GM21390 (cell line): ENCODE data around the gene MYO1G.

ENCODE experiments used
- ATAC-seq: cut with Tn5 transposase; IDR thresholded peaks from one replicate; pipeline ENCODE4 v1.9.1; 2021; ENCODE audit not compliant: unreplicated experiment

MYO1G gene

DNA sequence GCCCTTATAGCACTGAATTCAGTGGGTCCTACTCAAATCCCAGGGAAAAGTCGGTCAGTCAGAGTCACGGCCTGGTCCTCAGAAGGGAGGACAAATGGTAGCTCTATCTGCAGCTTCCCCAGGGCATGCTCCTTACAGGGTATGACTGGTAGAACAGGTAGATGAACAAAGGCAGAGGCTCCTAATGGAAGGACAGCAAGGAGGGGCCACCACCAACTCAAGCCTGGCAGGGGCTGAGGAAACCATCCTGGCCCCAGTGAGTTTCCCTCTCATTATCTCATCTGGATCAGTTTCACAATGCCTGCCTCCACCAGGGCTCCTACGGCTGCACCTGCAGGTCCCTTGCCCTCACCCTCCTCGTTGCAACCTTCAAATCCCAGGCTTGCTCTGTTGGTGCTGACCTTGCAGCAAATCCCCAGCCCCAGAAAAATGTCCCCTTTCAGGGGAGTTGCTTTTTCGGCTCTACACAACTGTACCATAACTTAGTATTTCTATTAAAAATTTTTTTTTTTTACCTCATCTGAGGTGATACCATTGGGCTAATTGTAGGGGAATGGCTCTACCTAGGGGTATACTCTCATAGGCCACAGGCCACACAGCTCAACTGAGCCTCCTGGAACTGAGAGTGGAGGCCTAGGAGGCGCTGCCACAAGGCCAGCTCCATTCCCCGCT lies 2.4 kb upstream of the MYO1G start:
- ATAC-seq: no peak

DNA sequence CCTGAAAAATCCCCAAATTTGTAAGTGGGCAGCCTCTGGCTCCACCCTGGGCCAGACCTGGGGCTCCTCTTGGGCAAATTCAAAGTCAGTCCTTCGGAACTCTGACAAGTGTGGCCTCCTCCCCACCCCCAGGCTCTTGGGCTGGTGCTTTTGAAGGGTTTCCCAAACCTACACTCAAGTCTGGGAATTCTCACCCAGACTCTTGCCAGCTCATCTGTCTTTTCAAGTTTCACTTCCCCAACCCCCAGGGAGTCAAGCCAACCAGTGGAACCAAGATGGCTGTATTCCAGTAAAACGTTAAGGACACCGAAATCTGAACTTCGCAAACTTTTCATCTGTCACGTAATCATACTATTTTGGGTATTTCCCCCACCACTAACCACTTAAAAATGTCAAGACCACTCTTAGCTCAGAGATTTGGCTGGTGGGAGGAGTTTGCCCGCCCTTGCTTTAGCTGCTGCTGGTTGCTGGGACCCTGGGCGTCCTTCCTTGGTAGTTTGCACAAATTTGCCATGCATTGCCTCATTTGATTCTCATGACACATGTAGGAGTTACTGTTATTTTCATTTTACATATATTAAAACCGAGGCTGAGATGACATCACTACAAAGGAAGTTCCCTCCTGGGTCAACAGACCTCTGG lies 1.7 kb upstream of the MYO1G start:
- peak; percentile 46 for ATAC-seq

DNA sequence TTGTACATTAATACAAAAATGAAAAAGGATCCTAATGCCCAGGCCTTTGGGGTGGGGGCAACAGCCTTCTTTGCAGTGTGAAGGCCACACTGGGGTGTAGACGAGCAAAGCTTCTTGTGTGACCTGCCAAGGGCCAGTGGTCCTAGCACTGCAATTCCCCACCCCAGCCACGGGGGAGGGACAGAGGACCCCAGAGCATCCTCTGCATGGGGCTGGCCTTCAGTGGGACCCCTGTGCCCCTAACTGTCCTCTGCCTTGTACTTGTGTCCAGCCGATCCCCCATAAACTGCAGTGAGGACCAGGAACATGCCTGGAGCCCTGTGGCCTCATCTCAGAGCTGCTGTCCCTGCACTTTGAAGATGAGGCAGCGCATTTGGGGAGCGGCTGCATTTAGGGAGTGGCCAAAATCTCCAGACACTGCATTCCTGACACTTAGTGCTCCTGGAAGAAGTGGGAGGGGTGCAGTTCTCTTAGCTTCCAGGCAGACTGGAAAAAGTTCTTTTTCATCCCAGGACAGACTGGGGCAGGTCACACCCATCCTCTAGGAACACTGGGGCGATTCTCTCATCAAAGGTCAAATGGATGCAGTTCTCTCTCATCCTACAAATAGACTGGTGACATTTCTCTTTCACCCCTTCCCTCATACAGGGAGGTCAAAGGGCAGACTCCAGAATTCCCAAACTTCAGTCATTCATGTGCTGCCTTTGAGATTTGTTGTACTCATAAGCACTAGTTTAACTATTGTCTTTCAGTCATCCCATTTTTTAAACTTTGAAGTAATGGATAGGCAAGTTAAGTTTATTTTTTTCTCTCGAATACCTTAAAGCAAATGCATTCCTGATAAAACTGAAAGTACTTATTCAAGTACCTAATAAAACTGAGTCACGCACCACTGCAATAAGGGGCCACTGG lies 922 bp upstream of the MYO1G start:
- no peak for ATAC-seq

DNA sequence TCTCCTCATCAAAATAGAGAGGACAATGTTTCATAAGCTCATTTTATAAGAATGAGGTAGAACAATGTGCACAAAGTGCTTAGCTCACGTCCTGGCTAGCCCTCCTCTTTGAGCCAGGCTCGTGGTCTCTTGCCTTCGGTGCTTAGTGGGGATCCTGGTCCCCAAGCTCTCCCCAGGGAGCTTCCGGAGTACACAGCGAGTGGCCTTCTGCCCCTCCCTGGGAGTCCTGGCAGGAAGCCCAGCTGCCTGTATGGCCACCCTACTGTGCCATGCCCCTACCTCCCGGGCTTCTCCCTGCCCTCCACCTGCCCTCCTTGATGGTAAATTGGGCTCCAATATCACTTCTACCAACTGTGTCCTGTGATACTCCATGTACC lies 868 bp downstream of the MYO1G start:
- no peak for ATAC-seq

DNA sequence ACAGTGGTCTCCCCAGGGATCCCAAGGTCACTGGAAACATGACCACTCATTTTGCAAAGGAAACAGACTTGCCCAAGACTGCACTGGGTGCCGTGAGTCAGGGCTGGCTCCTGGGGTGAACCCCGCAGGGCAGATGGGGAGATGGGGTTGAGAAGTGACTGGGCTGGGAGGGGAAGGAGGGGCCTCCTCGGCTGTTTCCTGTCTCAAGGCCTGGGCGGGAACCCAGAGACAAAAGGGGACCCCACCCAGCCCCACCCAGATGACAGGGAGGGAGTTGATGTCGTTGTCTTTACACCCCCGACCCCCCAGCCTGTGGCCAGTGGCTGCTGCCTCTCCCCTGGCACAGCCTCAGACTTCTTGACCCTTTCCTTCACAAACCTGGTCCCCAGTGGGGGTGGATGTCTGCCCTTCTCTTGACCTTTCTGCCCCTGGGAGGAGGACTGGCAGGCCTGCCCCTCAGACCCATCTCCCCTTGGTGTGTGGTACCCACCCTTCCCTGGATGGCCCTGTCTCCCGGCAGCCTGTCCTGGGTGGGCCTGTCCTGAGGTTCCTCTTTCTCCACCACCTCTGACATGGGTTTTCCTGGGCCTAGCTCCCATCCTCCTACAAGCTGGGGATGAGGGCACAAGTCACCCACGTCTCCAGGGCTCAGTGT lies 1.4 kb downstream of the MYO1G start:
- no peak for ATAC-seq

DNA sequence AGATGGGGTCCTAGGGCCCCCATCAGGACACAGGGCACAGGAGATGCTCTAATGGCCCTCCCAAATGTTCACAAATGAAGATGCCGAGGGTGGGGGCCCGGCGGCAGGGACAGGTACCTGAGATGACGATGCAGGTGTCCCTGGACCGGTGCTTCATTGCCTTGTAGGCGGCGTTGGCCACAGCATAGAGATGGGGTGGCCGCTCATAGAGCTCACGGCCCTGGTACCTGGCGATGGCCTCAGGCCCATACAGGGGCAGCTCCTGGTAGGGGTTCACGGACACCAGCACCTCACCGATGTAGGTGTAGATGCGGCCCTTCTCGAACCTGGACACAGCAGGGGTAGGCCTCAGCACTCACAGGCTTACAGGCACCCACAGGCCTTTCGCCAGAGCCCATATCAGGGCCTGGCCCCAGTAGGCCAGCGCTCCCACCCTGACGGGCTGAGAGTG lies 2.0 kb downstream of the MYO1G start:
- ATAC-seq: no peak

DNA sequence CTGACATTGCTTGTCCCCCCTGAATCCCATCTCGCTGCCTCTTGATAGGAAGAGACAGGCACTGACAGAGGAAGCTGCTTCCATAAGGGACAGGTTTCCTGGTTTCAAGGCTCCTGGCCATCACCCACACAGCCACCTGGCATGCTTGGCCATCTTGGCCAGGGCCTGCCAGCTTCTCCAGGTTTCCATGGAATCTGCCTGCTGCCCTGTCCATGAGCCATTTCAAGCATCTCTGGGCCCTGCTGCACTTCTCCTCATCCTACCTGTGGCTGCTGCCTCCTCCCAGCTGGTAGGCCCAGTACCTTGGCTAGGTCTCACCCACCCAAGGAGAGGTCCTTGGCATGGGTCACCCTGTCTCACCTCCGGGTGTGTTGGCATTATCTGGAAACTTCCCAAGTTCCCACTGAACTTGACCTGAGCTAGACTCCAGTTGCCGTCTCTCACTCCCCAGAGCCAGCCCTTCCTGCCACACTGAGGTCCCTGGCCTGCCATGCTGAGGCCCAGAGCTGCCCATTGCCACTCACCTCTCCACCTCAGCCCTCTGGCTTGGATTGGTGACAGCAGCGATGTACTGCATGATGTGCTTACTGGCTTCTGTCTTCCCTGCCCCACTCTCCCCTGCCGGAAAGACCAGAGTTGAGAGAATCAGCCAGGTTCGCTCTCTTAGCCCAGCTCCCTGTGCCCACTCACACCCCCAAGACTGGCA lies 2.6 kb downstream of the MYO1G start:
- no peak for ATAC-seq

DNA sequence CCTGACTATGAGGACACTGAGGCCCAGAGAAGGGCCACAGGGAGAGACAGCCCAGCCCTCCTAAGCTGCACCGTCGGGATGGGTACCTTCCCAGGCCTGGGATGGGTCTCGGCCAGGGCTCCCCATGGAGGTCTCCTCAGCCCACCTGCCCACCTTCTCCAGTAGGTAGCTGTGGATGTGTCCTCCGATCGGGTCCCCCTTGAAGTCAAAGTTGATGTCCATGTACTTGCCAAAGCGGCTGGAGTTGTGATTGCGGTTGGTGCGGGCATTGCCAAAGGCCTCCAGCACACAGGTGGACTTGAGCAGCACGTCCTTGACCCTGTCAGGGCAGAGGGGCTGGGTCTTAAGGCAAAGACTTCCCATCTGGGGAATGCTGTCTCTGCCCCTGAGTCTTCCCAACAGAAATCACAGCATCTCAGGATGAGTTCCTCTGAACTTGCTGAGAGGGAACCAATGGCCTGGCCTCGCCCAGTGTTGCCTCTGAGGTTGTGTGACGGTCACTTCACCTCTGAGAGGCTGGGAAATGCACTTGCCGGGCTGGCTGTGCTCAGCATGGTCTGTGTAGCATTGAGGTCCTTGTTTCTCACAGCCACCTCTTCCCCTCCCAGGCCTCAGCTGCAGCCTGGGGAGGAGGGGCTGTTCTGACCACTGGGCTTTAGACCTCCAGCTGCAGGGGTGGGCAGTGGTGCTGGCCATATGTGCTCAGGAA lies 3.3 kb downstream of the MYO1G start:
- ATAC-seq: no peak

DNA sequence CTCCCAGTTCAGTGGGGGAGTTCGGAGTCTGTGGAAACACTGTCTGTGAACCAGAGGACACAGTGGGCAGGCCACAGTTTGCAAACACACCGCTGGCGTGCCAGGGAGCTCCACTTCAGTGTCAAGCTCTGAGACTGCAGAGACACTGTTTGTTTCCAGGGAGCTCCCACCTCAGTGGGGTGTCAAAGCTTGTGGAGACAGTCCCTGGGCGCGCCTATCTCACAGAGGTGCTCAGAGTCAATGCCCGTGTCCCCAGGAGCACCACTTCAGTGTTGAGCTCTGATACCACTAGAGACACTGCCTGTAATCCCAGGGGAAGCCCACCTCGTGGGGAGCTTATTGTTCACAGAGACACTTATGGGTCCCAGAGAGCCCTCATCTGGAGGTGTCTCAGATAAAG lies 4.3 kb downstream of the MYO1G start:
- ATAC-seq: no peak

DNA sequence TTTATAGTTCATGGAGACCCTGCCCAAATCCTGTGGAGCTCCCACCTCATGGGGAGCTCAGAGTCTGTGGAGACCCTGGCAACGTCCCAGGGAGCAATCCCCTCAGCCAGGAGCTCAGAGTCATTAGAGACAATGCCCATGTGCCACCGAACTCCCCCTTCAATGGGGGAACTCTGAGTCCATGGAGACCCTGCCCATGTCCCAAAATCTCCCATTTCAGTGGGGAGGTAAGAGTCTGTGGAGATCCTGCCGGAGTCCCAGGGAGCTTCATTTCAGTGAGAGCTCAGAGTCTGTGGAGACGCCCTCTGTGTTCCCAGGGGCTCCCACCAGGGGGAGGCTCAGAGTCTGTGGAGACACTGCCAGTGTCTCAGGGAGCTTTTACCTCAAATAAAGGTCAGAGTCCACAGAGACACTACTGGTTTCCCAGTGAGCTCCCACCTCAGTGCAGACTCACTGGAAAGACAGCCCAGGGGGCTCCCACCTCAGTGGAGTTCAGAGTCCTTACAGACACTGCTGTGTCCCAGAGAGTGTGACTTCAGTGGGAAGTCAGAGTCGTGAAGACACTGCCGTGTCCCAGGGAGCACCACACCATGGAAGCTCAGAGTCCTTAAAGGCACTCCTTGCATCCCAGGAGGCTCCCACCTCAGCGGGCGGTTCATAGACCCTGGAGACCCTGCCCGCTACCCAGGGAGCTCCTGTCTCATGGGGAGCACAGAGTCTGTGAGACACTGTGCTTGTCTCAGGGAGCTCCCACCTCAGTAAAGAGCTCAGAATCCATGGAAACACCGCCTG lies 5.0 kb downstream of the MYO1G start:
- no peak for ATAC-seq

DNA sequence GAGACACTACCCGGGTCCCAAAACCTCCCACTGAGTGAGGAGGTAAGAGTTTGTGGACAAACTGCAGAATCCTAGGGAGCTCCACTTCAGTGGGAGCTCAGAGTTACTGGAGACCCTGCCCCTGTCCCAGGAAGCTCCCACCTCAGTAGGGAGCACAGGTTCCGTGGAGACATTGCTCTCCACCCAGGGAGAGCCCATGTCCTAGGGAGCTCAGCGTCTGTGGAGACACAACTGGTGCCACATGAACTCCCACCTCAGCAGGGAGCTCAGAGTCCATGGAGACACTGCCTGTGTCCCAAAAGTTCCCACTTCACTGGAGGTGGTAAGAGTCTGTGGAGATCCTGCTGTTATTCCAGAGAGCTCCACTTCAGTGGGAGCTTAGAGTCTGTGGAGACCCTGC lies 6.3 kb downstream of the MYO1G start:
- ATAC-seq: no peak

DNA sequence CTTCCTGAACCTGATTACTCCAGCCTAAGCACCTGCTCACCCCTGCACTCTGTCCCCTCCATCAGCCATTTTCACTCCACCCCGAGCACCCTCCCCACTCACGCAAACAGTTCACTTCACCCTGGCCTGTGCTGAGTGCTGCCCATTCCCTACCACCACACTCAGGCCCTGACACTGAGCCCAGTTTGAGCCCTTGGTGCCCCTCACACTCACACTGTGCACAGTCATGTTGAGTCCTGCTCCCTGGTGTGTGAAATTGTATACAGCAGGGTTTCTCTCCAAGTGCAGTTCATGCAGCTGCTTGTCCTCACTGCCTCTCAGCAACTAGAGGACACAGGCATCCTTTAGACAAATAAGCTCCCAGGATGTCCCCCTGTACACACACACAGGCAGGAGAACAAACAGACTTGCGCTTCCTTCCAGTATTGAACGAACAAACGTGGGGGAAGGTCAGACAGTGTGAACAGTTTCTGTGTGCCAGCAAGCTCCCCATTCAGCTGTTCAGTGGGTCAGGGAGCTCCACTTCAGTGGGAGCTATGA lies 6.8 kb downstream of the MYO1G start:
- no peak for ATAC-seq

DNA sequence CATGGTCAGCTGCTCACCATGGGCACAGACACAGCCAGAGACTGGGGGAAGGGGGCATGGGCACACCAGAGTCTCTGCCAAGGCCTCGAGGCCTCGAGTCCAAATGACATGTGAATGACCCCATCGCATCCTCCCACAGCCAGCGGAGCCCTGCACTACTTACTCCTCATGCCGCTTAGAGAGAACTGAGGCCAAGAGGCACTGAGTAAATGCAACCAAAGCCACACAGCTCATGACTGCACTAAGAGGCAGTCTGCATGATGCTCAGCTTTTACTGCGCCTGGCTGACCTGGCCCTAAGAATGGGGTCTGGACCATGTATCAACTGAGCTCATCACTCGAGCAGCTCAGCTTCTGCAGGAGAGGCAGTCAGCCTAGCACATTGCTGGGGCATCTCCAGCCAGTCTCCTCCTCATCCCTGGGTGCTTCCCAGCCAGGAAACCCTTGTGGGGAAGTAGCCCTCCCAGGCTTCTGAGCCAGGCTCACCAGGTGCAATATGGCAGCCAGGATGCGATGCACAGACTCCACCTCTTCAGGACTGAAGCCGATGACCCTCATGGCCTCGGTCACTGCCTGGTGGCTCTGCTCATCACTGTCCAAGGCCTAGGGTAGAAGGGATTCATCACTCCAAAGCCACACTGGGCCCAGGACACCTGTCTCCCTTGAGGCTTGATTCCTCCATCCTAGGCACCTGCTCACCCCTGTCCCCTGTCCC lies 7.5 kb downstream of the MYO1G start:
- no peak for ATAC-seq

DNA sequence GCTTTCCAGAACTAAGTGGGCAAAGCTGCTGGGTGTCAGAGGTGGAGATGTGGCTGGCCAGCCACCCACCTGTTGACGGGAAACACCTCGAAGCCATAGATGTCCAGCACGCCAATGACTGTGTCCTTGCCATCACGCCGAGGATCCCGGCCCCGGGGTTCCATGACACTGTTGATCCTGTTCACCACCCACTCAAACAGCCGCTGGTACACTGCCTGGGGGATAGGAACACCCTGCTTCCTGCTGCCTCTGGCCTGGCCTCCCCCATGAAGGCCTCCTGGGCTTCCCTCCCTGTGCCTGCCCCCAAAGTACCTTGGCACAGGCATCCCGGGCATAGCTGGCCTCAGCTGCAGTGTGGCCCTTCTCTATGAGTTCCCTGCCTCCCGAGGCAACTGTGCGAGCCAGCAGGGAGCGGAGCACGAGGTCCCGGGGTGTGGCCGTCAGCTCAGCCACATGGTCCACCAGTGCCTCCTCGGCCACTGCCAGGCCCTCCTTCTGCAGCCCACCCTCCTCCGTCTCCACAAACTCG lies 8.2 kb downstream of the MYO1G start:
- ATAC-seq: no peak

DNA sequence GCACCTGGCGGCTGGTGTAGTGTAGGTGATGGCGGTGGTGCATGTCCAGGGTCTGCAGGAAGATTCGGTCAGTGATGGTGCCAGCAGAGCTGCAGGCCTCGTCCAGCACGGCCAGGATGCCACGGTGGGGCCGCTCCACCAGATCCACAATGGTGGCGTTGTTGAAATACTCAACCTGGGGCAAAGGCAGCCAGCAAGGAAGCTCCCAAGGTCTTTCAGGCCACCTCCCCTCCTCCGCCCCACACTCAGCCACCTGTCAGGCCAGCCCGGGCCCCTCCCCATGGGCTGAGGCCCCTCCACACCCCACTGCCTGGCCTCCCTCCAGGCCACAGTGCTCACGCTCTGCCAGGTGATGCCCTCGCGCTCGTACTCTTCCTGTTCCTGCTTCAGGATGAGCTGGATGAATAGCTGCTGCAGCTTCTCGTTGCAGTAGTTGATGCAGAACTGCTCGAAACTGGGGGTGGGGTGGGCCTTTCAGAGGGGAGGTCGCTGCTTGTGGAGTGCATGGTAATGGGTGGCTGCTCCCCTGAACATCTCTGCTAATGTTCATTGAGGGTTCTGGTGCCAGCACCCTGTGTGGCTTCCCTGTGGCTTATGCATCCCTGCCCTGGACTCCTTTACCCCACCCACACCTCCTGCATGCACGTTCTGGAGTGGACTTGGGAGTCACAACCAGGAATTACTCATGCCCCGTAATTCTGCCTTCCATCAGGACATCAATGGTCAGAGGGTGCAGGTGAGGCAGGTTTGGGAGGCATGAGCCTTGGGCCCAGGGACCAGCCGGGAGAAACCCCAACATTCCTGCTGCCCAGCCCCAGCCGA lies 8.9 kb downstream of the MYO1G start:
- no peak for ATAC-seq

DNA sequence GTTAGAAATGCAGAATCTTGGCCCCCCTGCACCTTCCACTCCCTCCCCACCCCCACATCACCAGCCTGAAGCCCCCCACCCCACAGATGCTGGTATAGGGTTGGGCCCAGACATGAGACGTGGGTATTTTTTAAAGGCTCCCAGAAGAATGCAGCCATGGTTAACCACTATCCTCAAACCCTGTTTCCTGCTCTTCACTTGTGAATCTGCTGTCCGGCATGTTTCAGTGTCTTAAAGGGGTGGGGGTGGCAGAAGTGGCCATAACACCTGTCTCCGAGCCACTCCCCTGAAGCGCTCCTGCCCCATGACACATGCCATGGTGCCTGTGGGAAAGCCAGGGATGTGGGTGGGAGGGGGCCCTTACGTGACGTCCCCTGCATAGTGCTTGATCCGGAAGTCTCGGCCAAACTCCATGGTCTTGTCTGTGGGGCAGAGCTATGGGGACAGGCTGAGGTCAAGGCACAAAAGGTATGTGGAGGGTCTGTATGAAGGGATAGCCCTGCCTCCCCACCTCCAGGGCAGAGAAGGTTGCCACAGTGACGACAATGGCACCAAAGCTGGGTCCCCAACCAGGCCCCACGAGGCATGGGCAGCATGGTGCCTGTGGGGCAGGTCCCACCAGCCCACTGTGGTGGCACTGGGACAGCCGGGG lies 9.6 kb downstream of the MYO1G start:
- ATAC-seq: no peak
